HG03135 (cell line): ENCODE data around the gene ARHGAP18.

Experiments used
- ATAC-seq: cut with Tn5 transposase; IDR thresholded peaks from one replicate; pipeline ENCODE4 v1.9.1; 2021; ENCODE audit warnings: mild to moderate bottlenecking, moderate library complexity; ENCODE audit not compliant: unreplicated experiment

ARHGAP18 gene

GRCh38 chr6:129546702-129547101, 163.3 kb downstream of the ARHGAP18 start:
- ATAC-seq = no peak

- ATAC-seq = no peak
These were observed 164.9 kb downstream of the ARHGAP18 start for GRCh38 chr6:129544892-129545612.

- ATAC-seq = no peak
These were observed 166.0 kb downstream of the ARHGAP18 start for GRCh38 chr6:129543981-129544380.

GRCh38 chr6:129542705-129543104, 167.3 kb downstream of the ARHGAP18 start:
- no peak for ATAC-seq

GRCh38 chr6:129539032-129539431, 170.9 kb downstream of the ARHGAP18 start:
- ATAC-seq = no peak

GRCh38 chr6:129536271-129536670, 173.7 kb downstream of the ARHGAP18 start:
- no peak for ATAC-seq

- ATAC-seq = no peak
These were observed 175.1 kb downstream of the ARHGAP18 start for GRCh38 chr6:129534926-129535325.
